K562 (cell line): Measurements from ENCODE around the gene PRKAR1B. TPM values are rescaled to one million over a fixed set of nuclear protein-coding genes. Genes with fewer than 3 reads are reported as not detected.

Experiments used
- ATAC-seq: fragments of 200-7000 bp; cut with Tn5 transposase; 3 replicates; pipeline ENCODE4 v1.9.1; 2020; ENCODE audit warnings: moderate library complexity
- BruUV-seq: library from RNA; stranded (reverse); fragments of 400-500 nt; replicated peaks from 2 replicates; lab custom pipeline; 2021; lab: Mats Ljungman, UMichigan
- CTCF ChIA-PET: fragments of 300-600 bp; formaldehyde crosslinking; extraction: SDS; loops from one replicate; lab custom pipeline; 2021; ENCODE audit warnings: low intra/inter-chr PET ratio; lab: Yijun Ruan, JAX
- POLR2A ChIA-PET: fragments of 300-600, 350-650 bp; sonication (Branson Sonifier 250); formaldehyde crosslinking; extraction: SDS; loops from one replicate; lab custom pipeline; 2021; ENCODE audit warnings: antibody characterized with exemption, inconsistent platforms; lab: Yijun Ruan, JAX
- DNase-seq, 4 experiments: peaks; one replicate each; pipeline versions ENCODE4 v3.0.0 to v3.0.0-alpha.2; 2011 to 2018; ENCODE audit warnings: low spot score in 3 of 4, mixed read lengths in 3 of 4; ENCODE audit errors: extremely low read depth in 1 of 4
- FAIRE-seq: peaks from 2 replicates; lab custom pipeline; 2011; peaks lifted over from hg19 to GRCh38; lab: Jason Lieb, UNC
- H2AFZ ChIP-seq: 2 replicates; pipeline ENCODE4 v1.6.0; 2011; ENCODE audit warnings: low read depth, low read length, control low read depth, inconsistent platforms
- H3K27ac ChIP-seq: fragments of 200-600 bp; 3 replicates; pipeline ENCODE4 v1.8.0; 2011; ENCODE audit warnings: low read depth, mild to moderate bottlenecking, control low read depth, inconsistent platforms, low read length, moderate library complexity, mixed read lengths; ENCODE audit errors: extremely low read depth
- H3K27me3 ChIP-seq, 2 experiments: fragments of 300-600 bp in 1 of 2; 2 replicates in 1 of 2; 3 replicates in 1 of 2; pipeline versions ENCODE4 v1.6.0 to v1.8.0; 2011; ENCODE audit warnings: inconsistent platforms in 2 of 2, low read length in 2 of 2, mild to moderate bottlenecking in 1 of 2, mixed read lengths in 1 of 2, moderate library complexity in 1 of 2; ENCODE audit not compliant: control insufficient read depth in 2 of 2, insufficient read depth in 2 of 2
- H3K36me3 ChIP-seq: fragments of 300-600 bp; 3 replicates; pipeline ENCODE4 v1.8.0; 2011; ENCODE audit warnings: mild to moderate bottlenecking, low read length, inconsistent platforms; ENCODE audit not compliant: control insufficient read depth, insufficient read depth
- H3K4me1 ChIP-seq, 2 experiments: fragments of 200-600 bp in 1 of 2; replicated peaks in 1 of 2; 2 replicates in 1 of 2; 3 replicates in 1 of 2; pipeline versions ENCODE4 v1.5.1 to v1.8.0; 2011; ENCODE audit warnings: inconsistent platforms in 2 of 2, low read length in 2 of 2, mild to moderate bottlenecking in 1 of 2, mixed read lengths in 1 of 2, moderate library complexity in 1 of 2; ENCODE audit not compliant: control insufficient read depth in 2 of 2, insufficient read depth in 2 of 2
- H3K4me2 ChIP-seq: 2 replicates; pipeline ENCODE4 v1.6.1; 2011; ENCODE audit warnings: low read length, control low read depth, inconsistent platforms, mixed read lengths; ENCODE audit not compliant: insufficient read depth
- H3K4me3 ChIP-seq: fragments of 200-600 bp; sonication (generic), shearing (Covaris generic); 2 replicates; pipeline ENCODE4 v1.5.1; 2016; ENCODE audit warnings: control low read depth, inconsistent platforms
- H3K79me2 ChIP-seq: fragments of 200-600 bp; 3 replicates; pipeline ENCODE4 v1.8.0; 2011; ENCODE audit warnings: low read length, inconsistent platforms; ENCODE audit not compliant: control insufficient read depth, insufficient read depth
- H3K9ac ChIP-seq, 2 experiments: 2 replicates each; pipeline versions ENCODE4 v1.6.0 to v1.6.1; 2011; ENCODE audit warnings: low read depth in 2 of 2, low read length in 2 of 2, control low read depth in 1 of 2, inconsistent platforms in 1 of 2, mild to moderate bottlenecking in 1 of 2, mixed read lengths in 1 of 2; ENCODE audit not compliant: insufficient read depth in 1 of 2
- H3K9me1 ChIP-seq: one replicate; pipeline ENCODE4 v1.6.0; 2011; ENCODE audit warnings: inconsistent platforms, mild to moderate bottlenecking, low read length, moderate library complexity; ENCODE audit not compliant: control insufficient read depth, insufficient read depth
- H3K9me3 ChIP-seq: replicated peaks from 2 replicates; pipeline ENCODE4 v1.5.1; 2011; ENCODE audit warnings: low read depth, low read length, inconsistent platforms; ENCODE audit not compliant: control insufficient read depth, insufficient read depth
- H4K20me1 ChIP-seq: replicated peaks from 2 replicates; pipeline ENCODE4 v1.6.1; 2011; ENCODE audit warnings: low read length, inconsistent platforms, mixed read lengths; ENCODE audit not compliant: control insufficient read depth, insufficient read depth
- ATF1 ChIP-seq, 2 experiments: fragments of 450-650 bp in 1 of 2; IDR thresholded peaks; 2 replicates each; pipeline ENCODE4 v1.6.1; 2016; ENCODE audit warnings: missing compliant biosample characterization in 1 of 2, missing genetic modification characterization in 1 of 2
- CHD1 ChIP-seq: fragments of 200-600 bp; sonication (generic); IDR thresholded peaks from one replicate; pipeline ENCODE4 v1.6.1; 2012; ENCODE audit warnings: mild to moderate bottlenecking, moderate library complexity, low read length, inconsistent platforms
- EWSR1 ChIP-seq: fragments of 450-650 bp; IDR thresholded peaks from 2 replicates; pipeline ENCODE4 v1.6.1; 2018; ENCODE audit warnings: borderline replicate concordance, mild to moderate bottlenecking, low read depth, moderate library complexity; ENCODE audit not compliant: partially characterized antibody
- HMG20A ChIP-seq: fragments of 450-650 bp; formaldehyde crosslinking; conservative IDR thresholded peaks from 2 replicates; pipeline ENCODE4 v1.4.0; 2020; ENCODE audit warnings: mild to moderate bottlenecking, mixed read lengths
- LEF1 ChIP-seq: fragments of 450-650 bp; IDR thresholded peaks from 2 replicates; pipeline ENCODE4 v1.6.1; 2016; ENCODE audit warnings: mild to moderate bottlenecking
- NFXL1 ChIP-seq: fragments of 450-650 bp; formaldehyde crosslinking; IDR thresholded peaks from 2 replicates; pipeline ENCODE4 v1.4.0; 2021; ENCODE audit warnings: mild to moderate bottlenecking
- SREBF1 ChIP-seq: fragments of 150-350 bp; IDR thresholded peaks from 2 replicates; pipeline ENCODE4 v1.6.1; 2014; ENCODE audit warnings: antibody characterized with exemption, low read depth, low read length, borderline replicate concordance
- WGBS: fragments of 100-300 bp; shearing (Covaris generic); methylation state at CpG from one replicate; pipeline ENCODE4 v1.1.6; 2016; ENCODE audit warnings: low coverage, mixed read lengths; ENCODE audit not compliant: insufficient coverage; ENCODE audit errors: missing lambda C conversion rate; 5-methylcytosine and 5-hydroxymethylcytosine counted together
- in situ Hi-C: fragments of 300-500 bp; cut with MboI; formaldehyde crosslinking; loops from 4 replicates; pipeline ENCODE4 v1.15.0; 2018; ENCODE audit warnings: inconsistent platforms, mixed read lengths
- intact Hi-C: fragments of 100-400 bp; cut with micrococcal nuclease; formaldehyde crosslinking; loops from 2 replicates; pipeline ENCODE4 v1.14.2; 2022
- polyA plus RNA-seq, 8 experiments: library from polyadenylated mRNA; depleted of rRNA in 4 of 8; stranded (reverse) in 5 of 8; unstranded in 3 of 8; fragments of >200 nt; fragmentation: Nextera tagmentation in 2 of 8; fragmentation: Illumina TruSeq in 1 of 8; extraction: Ambion mirVana in 2 of 8; extraction: Trizol in 1 of 8; gene quantifications; 2 replicates each; pipeline versions ENCODE4 v1.2.1 to v1.2.3, GENCODE V29; 2011 to 2014; ENCODE audit warnings: inconsistent platforms in 1 of 8, missing spikeins in 1 of 8
- total RNA-seq, 7 experiments: library from RNA; depleted of rRNA in 6 of 7; stranded (reverse); fragments of >200 nt in 6 of 7; fragmentation: Illumina TruSeq in 2 of 7; extraction: Trizol in 2 of 7; gene quantifications; 2 replicates each; pipeline versions ENCODE4 v1.2.1 to v1.2.3, GENCODE V29; 2011 to 2021; ENCODE audit warnings: low replicate concordance in 1 of 7
- TF ChIP-seq, protein P1 (sequence below): sonication (generic); formaldehyde crosslinking; IDR thresholded peaks from 2 replicates; pipeline ENCODE4 v1.8.0; 2022; ENCODE audit warnings: missing genetic modification reagents, mild to moderate bottlenecking, moderate library complexity, borderline replicate concordance

Gene PRKAR1B
- total and polyA plus RNA-seq, 9 of the 15 experiments (the other 6 are each of a cell fraction or from before 2014, with no cell fraction given), result 0.99 to 30.5 (median 12.7) TPM

DNA sequence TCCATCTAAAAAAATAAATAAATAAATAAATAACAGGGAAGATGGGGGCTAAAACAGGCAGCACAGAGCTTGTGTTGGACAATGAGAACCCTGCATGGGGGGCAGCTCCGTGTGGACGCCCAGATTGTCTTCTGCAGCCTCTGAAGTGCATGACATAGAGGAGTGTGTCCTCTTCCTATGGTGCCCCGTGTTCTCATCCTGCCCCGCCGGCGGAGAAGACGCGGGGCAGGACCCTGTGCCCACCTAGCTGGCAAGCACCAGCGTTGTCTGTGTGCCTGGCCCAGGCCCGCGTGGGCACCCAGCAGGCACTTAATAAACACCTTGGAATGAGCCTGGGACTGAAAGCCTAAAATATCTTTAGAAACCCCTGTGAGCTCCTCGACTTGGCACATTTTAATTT, 89.3 kb downstream of the PRKAR1B start:
- in situ Hi-C loops, result no loop called here
- FAIRE-seq, result no peak
- Histone ChIP-seq H3K4me3 (no peak overlapping the region), H3K27me3 (no peaks in the 10 kb centered on the region), H3K79me2 (peaks cover 21% of the 10 kb centered on the region), H3K9me1 (no peaks in the 10 kb centered on the region), H2AFZ (no peak overlapping the region), H3K4me2 (no peak overlapping the region), H3K4me1 (peaks cover 4 to 23% of the 10 kb centered on the region in 2 experiments; a peak in 4 of 5 replicates), H3K27ac (no peak overlapping the region), H3K36me3 (0 out of 3 replicates have a peak, but pooled peaks cover 4% of the 10 kb centered on the region), H3K9me3 (no peaks in the 10 kb centered on the region), H4K20me1 (no peaks in the 10 kb centered on the region), H3K9ac (no peak overlapping the region; a peak in 1 of 4 replicates)
- intact Hi-C loops, result loop anchor here (2.0 to 5.0 kb wide), 3 partner anchors 87 to 315 kb away; partner anchors contain the start of gene PDGFA
- DNase-seq, result no peak
- POLR2A ChIA-PET, result interaction anchor here (1.1 kb wide), 1 partner anchor 20 kb away, joined by 3 read pairs; no protein-coding TSS in a partner anchor
- WGBS, result 89% methylated on average over 12 of the region's 12 CpGs
- CTCF ChIA-PET, result interaction anchor here (1.1 kb wide), 1 partner anchor 316 kb away, joined by 5 read pairs; no protein-coding TSS in a partner anchor
- TF ChIP-seq HMG20A (CRISPR knock-in tag) (no peak), CHD1 (no peak), NFXL1 (CRISPR knock-in tag) (no peak)
- ATAC-seq, result no peak
- BruUV-seq, result no TSS peak

DNA sequence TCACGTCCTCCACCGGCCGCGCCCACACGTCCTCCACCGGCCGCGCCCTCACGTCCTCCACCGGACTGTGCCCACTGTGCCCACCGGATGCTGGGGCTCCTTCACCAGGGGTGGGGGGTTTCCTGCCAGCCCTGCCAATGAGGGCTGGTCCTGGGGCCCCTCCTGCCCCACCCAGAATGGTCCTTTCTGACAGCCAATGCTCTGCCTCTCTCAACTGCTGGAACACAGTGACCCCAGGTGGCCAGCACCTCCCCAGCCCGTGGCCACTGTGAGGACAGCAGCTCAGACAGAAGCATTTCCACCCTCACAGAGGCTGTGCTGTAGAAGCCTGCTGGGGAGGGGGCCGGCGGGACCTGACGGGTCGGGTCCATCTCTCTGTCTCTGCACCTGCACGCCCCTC, 90.7 kb downstream of the PRKAR1B start:
- H3K36me3 ChIP-seq, result 0 out of 3 replicates have a peak, but pooled peaks cover 5% of the 10 kb centered on the region
- peak overlapping the region; percentile 69 for H3K4me2 ChIP-seq
- H4K20me1 ChIP-seq, result no peaks in the 10 kb centered on the region
- H3K9me1 ChIP-seq, result no peaks in the 10 kb centered on the region
- no peaks in the 10 kb centered on the region for H3K9me3 ChIP-seq
- H2AFZ ChIP-seq, result peak overlapping the region; percentile 74
- intact Hi-C loops, result loop anchor here (2.0 to 5.0 kb wide), 2 partner anchors 119 to 314 kb away; partner anchors contain the start of gene PDGFA
- WGBS, result 20% methylated on average over 9 of the region's 17 CpGs
- ATAC-seq, result peak; percentile 97
- H3K9ac ChIP-seq, result peak overlapping the region in 1 of 2 experiments; percentile 79; a peak in 3 of 4 replicates
- no peaks in the 10 kb centered on the region for H3K27me3 ChIP-seq
- H3K4me3 ChIP-seq, result peak overlapping the region; percentile 39
- peaks cover 25% of the 10 kb centered on the region for H3K79me2 ChIP-seq
- peak; percentile 81 for FAIRE-seq
- BruUV-seq, result no TSS peak
- in situ Hi-C loops, result no loop called here
- DNase-seq, result peak; percentile 68 to 80 (median 74)
- CTCF ChIA-PET, result interaction anchor here (0.7 to 1.3 kb wide), 4 partner anchors 53 to 314 kb away, joined by 3 to 6 read pairs (median 4); no protein-coding TSS in a partner anchor
- peak overlapping the region; percentile 52; the same call in 2 of the 3 replicates for H3K27ac ChIP-seq
- POLR2A ChIA-PET, result interaction anchor here (1.7 kb wide), 1 partner anchor 10 kb away, joined by 7 read pairs; no protein-coding TSS in a partner anchor
- H3K4me1 ChIP-seq, result peaks cover 4 to 35% of the 10 kb centered on the region in 2 experiments; a peak in 4 of 5 replicates
- TF ChIP-seq EWSR1, result no peak
- TF ChIP-seq, protein P1, sequence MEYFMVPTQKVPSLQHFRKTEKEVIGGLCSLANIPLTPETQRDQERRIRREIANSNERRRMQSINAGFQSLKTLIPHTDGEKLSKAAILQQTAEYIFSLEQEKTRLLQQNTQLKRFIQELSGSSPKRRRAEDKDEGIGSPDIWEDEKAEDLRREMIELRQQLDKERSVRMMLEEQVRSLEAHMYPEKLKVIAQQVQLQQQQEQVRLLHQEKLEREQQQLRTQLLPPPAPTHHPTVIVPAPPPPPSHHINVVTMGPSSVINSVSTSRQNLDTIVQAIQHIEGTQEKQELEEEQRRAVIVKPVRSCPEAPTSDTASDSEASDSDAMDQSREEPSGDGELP (CRISPR knock-in tag), result peak; percentile 59; the same call in 1 of the 2 replicates
- no peak for TF ChIP-seq SREBF1
- no peak for TF ChIP-seq ATF1 (CRISPR knock-in tag; IDR thresholded peaks at IDR 0.05)
- 0 out of 2 replicates have a peak, but pooled peaks have one; percentile 22 for TF ChIP-seq ATF1 (tag; IDR thresholded peaks at IDR 0.05)
- TF ChIP-seq LEF1, result no peak
